ENCODE results near the gene RABAC1. TPM values are rescaled to one million over a fixed set of nuclear protein-coding genes. Genes with fewer than 3 reads are reported as not detected.

RABAC1 gene
- total RNA-seq, 1 donor from 2014 or later, result 132 TPM

- ATAC-seq, result no peak
- Histone ChIP-seq H3K4me3 (no peak overlapping the region), H3K4me1 (peaks cover 16% of the 10 kb centered on the region), H3K9me3 (no peaks in the 10 kb centered on the region), H3K36me3 (no peaks in the 10 kb centered on the region), H3K27me3 (ENCODE audit: low read depth) (peaks cover 88% of the 10 kb centered on the region), H3K27ac (no peak overlapping the region)
- intact Hi-C loops (cut with DNase I), result no loop called here
- no peak for TF ChIP-seq CTCF (IDR thresholded peaks at IDR 0.05)
- DNase-seq, result no peak
These were observed 34.7 kb downstream of the RABAC1 start for GRCh38 chr19:41924151-41925145.

GRCh38 chr19:41923045-41923788, 35.9 kb downstream of the RABAC1 start:
- TF ChIP-seq CTCF (IDR thresholded peaks at IDR 0.05), result no peak
- intact Hi-C loops (cut with DNase I), result no loop called here
- H3K27ac ChIP-seq, result no peak overlapping the region
- no peaks in the 10 kb centered on the region for H3K36me3 ChIP-seq
- ATAC-seq (no peak), DNase-seq (no peak)
- H3K9me3 ChIP-seq, result no peaks in the 10 kb centered on the region
- peaks cover 79% of the 10 kb centered on the region for H3K27me3 ChIP-seq (ENCODE audit: low read depth)
- H3K4me3 ChIP-seq, result no peak overlapping the region
- H3K4me1 ChIP-seq, result peaks cover 6% of the 10 kb centered on the region

GRCh38 chr19:41922585-41922984, 36.5 kb downstream of the RABAC1 start:
- no peak for TF ChIP-seq CTCF (IDR thresholded peaks at IDR 0.05)
- H3K27me3 ChIP-seq (ENCODE audit: low read depth), result peaks cover 77% of the 10 kb centered on the region

GRCh38 chr19:41921577-41922576, 37.2 kb downstream of the RABAC1 start:
- Histone ChIP-seq H3K9me3 (no peaks in the 10 kb centered on the region), H3K27ac (no peak overlapping the region), H3K27me3 (ENCODE audit: low read depth) (peaks cover 77% of the 10 kb centered on the region), H3K4me3 (no peak overlapping the region), H3K36me3 (no peaks in the 10 kb centered on the region), H3K4me1 (no peaks in the 10 kb centered on the region)
- no peak for TF ChIP-seq CTCF (IDR thresholded peaks at IDR 0.05)
- ATAC-seq (no peak), DNase-seq (no peak)
- intact Hi-C loops (cut with DNase I), result no loop called here

More at GRCh38 chr19:41922585-41922984, 36.5 kb downstream of the RABAC1 start:
- no peak overlapping the region for H3K4me3 ChIP-seq
- H3K4me1 ChIP-seq, result no peaks in the 10 kb centered on the region
- H3K27ac ChIP-seq, result no peak overlapping the region
- DNase-seq (no peak), ATAC-seq (no peak)
- H3K9me3 ChIP-seq, result no peaks in the 10 kb centered on the region
- intact Hi-C loops (cut with DNase I), result no loop called here
- no peaks in the 10 kb centered on the region for H3K36me3 ChIP-seq

Data from lower lobe of right lung (tissue), 2 donors.